ELF-1 (cell line): ENCODE measurements around the gene LDLRAD3.

Experiments used
- DNase-seq: peaks from one replicate; pipeline ENCODE4 v3.0.0-alpha.2; 2016; ENCODE audit warnings: low read depth, low spot score

Gene LDLRAD3

DNA sequence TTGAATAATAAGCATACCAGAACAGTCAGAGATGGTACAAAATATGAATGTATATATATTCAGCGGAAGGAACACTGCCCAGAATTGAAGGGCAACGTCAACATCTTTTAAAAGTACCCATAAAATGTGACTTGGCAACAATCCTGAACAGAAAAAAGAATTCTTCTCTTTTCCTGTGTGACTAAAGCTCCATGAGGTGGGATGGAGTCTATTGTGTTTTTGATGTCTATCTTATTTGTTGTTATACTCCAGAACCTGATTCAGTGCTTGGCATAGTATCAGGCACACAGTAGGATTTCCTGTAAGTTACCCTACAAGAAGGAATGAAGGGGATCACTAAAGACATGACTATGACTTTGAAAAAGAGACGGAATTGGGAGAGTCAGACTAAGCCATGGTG is 10.3 kb downstream of the LDLRAD3 start:
- no peak for DNase-seq

DNA sequence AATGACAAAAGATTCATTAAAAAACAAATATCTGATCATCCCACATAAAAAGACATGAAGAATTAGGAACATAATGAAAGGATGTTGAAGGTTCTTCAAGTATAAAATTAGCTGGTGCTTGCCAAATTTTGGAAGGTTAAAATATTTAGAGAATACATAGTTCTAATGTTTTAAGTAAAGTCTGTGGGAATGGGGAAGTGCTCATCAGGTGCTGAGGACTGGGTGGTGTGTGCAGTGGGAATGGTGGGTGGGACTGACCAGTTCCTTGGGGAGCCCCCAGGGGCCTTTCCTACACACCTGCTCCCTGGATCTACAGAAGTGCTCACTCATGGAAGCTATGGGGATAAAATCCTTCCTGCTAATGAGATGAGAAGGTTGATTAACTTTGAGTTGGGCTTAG is 11.8 kb downstream of the LDLRAD3 start:
- DNase-seq = no peak

DNA sequence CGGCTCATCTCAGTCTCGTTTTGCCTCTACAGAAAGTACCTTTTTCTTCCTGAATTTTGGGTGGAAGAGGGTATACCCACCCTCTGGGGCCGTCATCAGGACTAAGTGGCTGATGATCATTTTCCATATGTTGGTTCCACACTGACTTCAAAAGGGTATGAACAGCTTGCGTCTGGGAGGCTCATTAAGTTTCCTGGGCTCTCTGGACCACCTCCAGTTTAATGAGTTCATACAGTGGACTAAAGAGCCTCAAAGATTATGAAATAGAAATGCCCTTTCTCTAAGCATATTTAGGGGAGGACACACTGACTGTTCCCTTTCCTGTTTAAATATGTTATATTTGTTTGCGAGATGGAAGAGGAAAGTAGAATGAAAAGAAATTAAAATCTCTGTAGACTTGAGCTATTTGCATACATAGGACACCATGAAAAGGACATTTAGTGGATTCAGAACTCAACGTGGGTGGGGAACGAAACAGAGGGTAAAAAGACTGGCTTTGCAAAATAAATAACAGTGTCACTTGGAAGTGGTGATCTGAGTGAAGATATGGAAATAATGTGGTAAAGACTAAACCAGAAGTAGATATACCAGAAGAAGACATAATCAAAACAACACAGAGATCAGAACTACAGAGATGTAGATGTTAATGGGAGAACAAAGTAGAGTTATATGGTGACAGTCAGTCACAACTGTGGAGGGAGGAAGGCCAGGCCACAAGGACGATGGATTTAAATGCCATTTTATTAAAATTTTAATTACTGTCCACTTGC is 18.7 kb downstream of the LDLRAD3 start:
- DNase-seq = no peak

DNA sequence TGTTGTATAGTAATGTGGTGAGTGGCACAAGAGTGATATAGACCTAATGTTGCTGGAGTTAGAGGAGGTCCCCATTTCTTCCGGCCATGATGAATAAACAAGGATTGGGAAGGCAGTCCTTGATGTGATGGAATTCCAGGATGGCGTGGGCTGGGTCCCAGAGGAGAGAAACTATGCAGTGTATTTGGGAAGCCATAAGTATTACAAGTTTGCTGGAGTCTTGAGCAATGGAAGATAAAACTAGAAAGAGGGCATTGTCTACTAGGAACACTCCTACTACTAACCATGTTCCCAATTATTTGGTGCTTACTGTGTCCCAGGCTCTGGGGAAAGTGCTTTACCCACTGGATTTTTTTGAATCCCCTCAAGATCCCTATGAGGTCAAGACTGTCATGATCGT is 20.0 kb downstream of the LDLRAD3 start:
- DNase-seq = no peak

DNA sequence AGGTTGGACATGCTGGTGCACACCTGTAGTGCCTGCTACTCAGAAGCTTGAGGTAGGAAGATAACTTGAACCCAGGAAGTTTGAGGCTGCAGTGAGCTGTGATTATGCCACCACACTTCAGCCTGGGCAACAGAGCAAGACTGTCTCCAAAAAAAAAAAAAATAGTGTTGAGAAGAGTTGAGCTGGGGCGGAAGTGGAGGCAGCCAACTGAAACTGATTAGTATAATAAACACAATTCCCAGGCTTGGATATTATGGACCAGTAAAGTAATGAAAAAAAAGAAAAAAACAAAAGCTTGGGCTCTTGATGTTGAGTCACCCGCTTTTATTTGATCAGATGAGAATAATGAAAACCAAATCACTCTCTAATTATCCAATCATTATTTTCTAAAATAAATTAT is 21.0 kb downstream of the LDLRAD3 start:
- no peak for DNase-seq

DNA sequence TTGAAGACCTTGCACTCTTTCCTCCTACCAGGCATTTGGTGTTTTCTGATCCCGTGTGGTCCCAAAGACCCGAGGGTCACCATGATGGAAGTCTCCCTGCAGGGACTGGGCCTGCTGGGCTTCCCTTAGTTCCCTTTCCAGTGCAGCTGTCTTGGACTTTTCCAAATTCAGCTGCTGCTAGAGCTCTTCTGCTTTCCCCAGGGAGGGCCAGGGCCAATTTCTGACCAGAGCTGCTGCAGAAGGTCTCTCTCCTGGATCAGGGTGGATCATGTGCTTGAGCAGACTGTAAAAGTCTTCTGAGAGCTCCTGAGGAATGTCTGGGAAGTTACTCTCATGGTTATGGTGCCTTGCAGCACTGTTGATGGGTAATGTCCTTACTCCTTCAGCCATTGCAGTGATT is 23.2 kb downstream of the LDLRAD3 start:
- DNase-seq = no peak

DNA sequence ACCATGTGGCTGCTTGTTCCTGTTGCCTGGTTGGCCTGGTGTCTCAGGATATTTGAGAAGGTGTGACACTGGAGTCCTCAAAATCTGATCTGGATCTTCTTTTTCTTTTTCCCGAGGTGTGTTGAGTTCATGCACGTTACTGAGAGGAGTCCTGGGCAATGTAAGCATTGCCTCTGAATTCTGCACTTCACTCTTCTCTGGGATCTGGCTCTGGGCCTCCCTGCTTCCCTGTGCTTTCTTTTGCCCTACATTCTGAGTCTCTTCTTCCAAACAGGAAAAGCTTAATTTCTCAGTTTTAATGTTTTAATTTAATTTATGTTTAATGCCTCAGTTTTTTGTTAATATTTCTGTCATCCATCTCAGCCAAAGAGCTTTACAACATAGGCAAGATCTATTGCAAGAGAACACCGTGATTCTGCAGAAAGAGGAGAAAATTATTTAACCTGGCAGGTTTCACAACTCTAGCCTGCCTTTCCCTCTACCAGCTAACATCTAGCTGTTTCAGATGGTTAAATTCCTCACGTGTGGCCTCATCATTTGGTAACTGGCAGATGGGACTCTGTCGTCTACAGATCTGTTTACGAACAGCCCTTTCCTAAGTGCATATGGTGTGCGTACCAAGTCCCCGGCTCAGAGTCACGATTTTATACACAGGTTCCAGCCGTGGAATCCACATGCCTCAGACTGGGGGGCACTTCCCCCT is 24.7 kb downstream of the LDLRAD3 start:
- no peak for DNase-seq

DNA sequence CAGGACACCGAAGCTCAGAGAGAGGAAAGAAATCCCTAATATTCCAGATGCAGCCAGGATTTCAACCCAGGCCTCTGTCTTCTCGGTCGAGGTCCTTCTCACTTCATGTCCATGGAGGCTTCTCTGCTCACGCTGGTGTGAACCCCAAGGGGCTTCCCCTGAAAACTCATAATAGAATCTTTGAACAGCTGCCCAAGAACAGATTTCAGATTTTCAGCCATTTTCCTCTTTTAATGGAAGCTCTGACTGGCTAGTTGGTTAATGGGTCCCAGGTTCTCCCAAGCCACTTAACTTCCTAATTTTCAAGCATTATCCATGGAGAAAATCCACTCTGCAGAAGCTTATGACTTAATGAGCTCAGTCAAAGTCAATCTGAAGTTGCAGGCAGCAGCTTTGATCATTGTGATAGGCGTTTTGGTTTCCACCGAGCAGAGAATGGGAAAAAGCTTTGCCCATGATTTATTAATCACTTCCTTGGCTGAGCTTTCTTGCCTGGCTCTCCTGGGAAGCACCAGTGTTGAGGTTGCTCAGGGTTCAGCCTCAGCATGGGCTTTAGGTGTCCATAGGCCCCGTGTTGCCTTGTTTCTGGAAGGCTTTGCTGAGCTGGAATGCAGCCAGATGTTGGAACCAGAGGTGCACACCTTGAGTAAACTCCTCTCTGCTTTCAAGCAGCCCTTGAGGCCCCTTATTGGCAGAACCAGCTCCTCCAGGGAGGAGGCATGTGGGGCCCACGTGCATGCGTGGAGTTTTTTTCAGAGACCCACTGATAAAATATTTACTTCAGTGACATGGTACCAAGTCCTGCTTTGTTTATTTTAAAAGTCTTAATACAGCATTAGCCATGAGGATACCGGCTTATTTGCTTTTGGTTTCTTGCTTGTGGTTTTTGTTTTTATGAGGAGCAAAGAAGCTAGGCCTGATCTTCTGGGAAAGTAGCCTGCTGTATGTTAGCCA is 25.5 kb downstream of the LDLRAD3 start:
- no peak for DNase-seq

DNA sequence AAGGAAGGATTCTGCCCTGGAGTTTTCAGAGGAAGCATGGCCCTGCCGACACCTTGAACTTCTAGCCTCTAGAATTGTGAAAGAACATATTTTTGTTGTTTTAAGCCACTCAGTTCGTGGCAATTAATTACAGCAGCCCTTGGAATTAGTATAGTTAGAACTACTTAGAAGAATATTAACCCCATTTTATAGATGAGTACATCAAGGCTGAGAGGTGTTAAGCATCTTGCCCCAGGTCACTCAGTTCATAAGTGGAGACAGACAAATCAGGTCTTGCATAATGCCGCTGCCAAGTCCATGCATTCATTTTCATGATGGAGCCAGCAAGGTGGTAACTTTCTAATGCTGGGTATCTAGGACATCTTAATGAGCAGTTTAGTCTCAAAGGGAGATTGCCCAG is 26.6 kb downstream of the LDLRAD3 start:
- no peak for DNase-seq

DNA sequence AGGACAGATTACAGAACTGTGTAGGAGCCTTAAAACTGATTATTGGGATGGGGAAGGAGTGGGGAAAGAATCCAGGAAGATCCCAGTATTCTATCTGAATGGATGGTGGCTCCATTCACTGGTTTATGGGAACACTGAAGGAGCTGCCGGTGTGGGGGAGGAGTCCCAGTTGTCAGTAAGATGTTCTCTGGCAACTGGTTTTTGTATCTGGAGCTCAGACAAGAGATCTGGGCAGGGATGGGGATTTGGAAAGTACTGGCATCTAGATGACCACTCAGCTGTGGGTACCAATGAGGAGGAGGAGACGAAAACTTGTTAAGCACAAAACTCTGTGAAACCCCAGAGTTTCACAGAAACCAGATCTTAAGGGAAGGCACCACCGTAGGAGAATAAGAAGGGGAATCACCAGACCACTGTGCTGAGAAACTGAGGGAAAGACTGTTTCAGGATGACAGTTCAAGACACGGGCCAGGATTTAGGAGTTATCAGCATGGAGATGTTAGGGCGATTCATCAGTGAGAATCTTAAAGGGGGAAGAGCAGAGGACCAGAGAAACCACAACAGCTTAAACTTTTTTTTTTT is 28.1 kb downstream of the LDLRAD3 start:
- DNase-seq = no peak

DNA sequence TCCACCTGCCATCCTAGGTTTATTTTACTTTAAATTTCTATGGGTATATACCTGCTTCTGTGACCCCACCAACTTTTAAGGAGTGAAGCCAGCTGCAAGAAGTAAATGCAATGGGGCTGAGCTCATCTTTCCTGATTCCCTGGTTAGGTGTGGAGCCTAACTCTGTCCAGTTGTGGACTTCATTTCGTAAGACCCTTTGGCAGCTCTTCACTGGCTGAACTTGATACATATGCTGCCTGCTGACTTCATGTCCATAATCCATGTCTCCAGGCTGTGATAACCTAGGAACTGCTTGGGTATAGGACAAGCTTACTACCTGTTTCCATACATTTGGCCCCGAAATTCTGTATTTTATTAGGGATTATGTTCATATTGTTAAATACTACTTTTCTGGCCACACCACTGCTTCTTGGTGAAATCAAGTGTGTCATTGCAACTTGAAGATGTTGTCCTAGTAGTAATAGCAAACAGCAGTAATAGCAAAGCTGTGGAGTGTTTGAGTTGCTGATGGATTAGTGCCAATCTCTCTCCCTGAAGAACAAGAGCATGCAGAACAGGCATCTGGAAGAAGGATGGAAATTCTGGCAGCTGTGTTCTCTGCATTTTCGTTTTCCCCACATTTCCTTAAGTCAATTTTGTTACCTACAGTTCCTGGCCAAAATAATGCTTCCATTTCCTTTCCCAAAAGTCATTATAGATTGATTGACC is 31.2 kb downstream of the LDLRAD3 start:
- DNase-seq = no peak

DNA sequence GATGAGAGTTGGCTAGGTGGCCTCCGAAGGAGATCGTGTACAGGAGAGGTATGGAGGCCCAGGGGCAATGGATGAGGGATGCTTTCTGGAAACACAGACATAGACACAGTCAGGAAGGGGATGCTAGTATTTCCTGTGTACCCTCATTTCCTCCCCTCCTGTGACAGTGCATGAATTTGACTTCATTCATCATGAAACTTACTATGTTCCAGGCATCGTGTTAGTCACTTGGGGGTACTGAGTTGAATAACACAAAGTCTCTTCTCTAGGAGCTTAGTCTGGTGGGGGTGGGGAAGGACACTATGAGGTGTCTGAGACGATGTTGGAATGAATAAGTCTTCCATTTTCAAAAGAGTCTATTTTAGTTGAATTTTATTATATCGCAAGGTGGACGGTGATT is 32.6 kb downstream of the LDLRAD3 start:
- DNase-seq = no peak

DNA sequence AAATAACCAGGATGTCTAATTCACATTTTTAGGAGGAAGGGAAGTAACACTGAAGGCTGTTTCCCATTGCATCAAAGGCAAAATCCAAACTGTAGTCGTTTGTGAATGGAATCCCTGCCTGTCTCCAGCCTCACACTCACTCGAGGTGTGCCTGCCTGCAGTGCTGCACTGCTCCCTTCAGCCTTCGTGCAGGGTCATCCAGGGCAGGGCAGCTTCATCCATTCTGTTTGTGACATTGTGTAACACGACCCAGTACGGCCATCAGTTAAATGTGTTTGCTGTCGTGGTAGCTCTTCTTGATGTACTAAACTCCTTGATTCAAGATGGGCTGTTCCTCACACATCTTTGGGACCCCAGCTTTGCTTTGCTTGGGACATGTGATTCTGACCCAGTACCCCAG is 34.3 kb downstream of the LDLRAD3 start:
- no peak for DNase-seq

DNA sequence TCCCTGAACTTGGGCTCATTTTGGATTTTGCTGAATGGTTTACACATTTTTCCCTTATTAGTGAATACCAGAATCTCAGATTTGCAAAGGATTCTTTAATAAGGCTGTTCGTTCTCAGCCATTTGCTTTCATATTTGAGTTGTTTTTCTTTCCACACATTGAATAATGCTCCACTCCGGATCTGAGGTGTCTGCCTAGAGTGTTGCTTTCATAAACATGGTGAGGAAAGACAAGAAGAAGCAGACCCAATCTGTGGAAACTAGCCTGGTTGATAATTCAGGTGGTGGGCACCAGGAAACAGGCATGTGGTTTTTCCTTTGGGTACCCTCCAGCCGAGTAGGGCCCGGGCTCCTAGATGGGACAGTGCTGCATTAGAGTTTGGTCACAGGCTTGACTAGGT is 35.0 kb downstream of the LDLRAD3 start:
- DNase-seq = no peak

DNA sequence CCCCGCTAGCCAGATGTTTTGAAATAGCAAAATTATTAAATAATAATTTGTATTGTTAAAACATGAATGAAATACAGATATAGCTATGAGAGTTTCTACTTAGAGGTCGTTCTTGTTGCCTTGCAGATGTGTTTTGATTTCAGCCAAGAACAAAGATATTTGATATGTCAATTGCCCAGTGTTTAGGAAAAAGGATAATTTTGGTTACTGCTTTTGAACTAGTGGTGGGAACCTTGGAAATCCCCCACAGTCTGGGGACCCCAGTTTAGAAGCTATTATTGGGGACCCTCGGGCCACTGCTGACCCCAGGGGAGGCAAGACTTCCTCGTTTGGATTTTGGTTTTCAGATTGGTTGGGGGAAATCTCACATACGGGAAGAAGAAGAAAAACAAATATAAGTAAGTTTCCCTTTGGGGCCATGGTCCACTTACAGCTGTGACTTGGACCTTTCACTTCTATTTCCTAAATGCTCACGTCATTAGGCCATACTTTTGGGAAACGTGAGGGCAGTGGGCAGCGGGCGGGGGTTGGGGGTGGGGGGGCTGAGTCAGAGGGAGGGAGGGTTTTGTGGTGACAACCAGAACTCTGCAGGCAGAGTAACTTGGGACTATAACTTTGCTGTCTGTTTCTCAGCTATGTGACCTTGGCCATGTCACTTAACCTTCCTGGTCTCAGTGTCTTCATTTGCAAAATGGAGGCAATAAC is 37.0 kb downstream of the LDLRAD3 start:
- DNase-seq = no peak

DNA sequence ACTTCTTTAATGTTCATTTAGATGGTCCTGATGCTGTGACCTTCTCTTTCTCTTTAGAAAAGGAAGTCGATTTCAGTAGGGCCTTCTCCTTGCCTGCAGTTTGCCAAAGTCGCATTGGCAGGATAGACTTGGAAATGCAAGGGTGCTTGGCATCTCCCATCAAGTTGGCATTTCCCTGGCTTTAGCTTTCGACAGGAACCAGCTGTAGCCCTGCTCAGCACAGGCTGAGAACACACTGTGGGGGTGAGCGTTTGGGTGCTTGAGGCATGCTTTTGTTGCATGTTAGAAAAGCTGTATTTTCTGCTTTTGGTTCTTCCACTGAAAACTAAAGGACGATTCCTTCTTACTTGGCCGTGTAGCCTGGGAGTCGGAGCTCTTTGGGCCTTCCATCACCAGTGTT is 37.7 kb downstream of the LDLRAD3 start:
- no peak for DNase-seq

DNA sequence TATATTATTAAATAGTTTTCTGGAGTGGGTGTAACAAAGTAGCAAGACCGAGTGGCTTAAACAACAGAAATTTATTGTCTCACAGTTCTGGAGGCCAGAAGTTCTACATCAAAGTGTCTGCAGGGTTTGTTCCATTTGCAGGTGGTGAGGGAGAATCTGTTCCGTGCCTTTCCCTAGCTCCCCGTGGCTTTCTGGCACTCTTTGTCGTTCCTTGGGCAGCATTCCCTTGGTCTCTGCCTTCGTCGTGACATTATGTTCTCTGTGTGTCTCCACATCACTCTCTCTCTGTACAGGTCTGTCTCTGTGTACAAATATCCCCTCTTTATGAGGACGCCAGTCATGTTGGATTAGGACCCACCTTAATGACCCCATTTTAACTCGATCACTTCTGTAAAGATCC is 38.2 kb downstream of the LDLRAD3 start:
- no peak for DNase-seq

DNA sequence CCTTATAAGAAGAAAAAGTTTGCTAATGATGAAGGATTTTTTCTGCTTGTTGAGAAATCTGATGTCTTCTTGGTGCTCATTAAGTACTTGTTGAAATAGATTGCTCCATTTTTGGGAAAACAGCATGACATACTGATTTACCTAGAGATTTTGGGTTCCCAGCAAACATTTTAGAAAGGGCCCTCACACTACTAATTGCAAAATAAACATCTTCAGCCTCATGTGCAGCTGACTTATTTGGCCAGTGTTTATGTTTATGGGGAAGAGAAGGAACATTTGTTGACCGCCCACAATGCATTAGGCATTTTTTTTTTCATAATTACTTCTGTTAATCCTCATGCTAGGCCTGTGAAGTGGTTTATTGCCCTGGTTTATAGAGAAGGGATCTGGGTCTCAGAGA is 40.1 kb downstream of the LDLRAD3 start:
- DNase-seq = no peak

DNA sequence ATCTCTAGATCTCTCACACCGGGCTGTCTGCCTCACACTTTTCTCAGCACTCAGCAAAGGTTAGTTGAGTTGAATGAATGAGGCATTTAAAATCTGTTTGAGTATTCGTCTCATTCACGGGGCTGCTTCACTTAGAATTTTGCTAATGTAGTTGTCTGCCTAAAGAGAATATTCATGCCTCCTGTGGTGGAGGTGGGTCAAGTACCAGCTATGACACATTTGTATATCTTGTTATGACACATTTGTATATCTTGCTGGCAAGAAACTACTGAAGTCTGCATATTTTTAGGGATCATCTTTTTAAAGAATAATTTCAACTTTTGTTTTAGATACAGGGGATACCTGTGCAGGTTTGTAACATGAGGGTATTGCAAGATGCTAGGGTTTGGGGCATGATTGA is 43.1 kb downstream of the LDLRAD3 start:
- no peak for DNase-seq

DNA sequence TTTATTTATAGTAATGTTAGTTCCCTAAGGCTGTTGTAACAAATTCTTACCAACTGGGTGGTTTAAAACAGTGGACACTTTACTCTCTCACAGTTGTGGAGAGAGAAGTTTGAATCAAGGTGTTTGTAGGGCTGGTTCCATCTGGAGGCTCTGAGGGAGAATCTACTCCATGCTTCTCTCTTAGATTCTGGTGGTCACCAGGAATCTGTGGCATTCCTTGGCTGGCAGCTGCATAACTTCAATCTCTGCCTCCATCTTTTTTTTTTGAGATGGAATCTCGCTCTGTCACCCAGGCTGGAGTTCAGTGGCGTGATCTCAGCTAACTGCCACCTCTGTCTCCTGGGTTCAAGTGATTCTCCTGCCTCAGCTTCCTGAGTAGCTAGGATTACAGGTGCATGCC is 46.3 kb downstream of the LDLRAD3 start:
- DNase-seq = no peak

DNA sequence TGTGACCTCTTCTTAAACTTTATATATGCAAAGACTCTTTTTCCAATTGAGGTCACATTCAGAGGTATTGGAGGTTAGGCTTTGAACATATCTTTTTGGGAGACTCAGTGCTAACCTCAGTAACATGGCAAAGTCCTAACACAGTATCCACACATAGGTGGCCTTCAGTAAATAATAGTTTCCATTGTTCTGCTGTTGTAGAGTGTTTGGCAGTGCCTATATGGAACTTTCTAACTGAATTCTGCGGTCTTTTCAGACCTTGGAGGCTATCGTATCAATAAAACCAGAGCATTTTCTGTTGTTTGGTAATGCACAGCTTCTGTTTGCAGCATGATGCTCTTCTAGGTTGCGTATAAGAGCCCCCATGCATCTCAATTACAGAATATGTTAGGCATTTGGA is 47.0 kb downstream of the LDLRAD3 start:
- DNase-seq = no peak
